Motor neuron (in vitro differentiated cells): ENCODE results near the gene MAP2K7. TPM values are rescaled to one million over a fixed set of nuclear protein-coding genes. Genes with fewer than 3 reads are reported as not detected.
"Not testable (repeated sequence)": the region's sequence is repeated elsewhere in the genome, so short reads cannot be mapped to it uniquely, and the experiment has no call there.

Source experiments
- ATAC-seq, 8 experiments: fragments of 200-7000 bp; cut with Tn5 transposase; replicated peaks in 6 of 8; 2 replicates each; pipeline ENCODE4 v1.8.0; 2021; ENCODE audit warnings: mild to moderate bottlenecking in 8 of 8, moderate library complexity in 8 of 8
- H3K27ac ChIP-seq, 2 donors: fragments of 250-450 bp; sonication (Bioruptor Pico); 2 replicates each; pipeline ENCODE4 v1.9.0; 2021; ENCODE audit warnings: antibody characterized with exemption in 2 of 2, mild to moderate bottlenecking in 2 of 2, moderate library complexity in 1 of 2
- H3K4me1 ChIP-seq, 2 donors: fragments of 250-450 bp; sonication (Bioruptor Pico); replicated peaks in 1 of 2; 2 replicates each; pipeline ENCODE4 v1.6.1; 2021; ENCODE audit warnings: antibody characterized with exemption in 2 of 2, mild to moderate bottlenecking in 2 of 2, moderate library complexity in 1 of 2
- H3K4me3 ChIP-seq, 5 donors: fragments of 250-450 bp; sonication (Bioruptor Pico); 2 replicates each; pipeline ENCODE4 v1.9.0; 2021; ENCODE audit warnings: antibody characterized with exemption in 5 of 5, mild to moderate bottlenecking in 5 of 5, moderate library complexity in 4 of 5
- WGBS, 10 experiments: fragments of 450-650 bp; shearing (Covaris generic); methylation state at CpG; one replicate each; pipeline ENCODE4 v1.0.0; 2022; 5-methylcytosine and 5-hydroxymethylcytosine counted together
- in situ Hi-C, 9 experiments: fragments of 400-800 bp; cut with MboI; loops; one replicate each; pipeline ENCODE4 v1.15.0; 2021; ENCODE audit warnings: low sequenced_read_pairs in 9 of 9, low pct_unique_long_range_greater_than_20kb in 2 of 9; ENCODE audit not compliant: unreplicated experiment in 9 of 9
- total RNA-seq, 8 experiments: library from RNA; unstranded; fragments of 300-600 nt; gene quantifications; 2 replicates each; pipeline versions ENCODE4 v1.2.3 to v1.2.4, GENCODE V29; 2022

The MAP2K7 gene
- 10 to 100 TPM; 10.3 to 28.2 (median 16.9) TPM for total RNA-seq

DNA sequence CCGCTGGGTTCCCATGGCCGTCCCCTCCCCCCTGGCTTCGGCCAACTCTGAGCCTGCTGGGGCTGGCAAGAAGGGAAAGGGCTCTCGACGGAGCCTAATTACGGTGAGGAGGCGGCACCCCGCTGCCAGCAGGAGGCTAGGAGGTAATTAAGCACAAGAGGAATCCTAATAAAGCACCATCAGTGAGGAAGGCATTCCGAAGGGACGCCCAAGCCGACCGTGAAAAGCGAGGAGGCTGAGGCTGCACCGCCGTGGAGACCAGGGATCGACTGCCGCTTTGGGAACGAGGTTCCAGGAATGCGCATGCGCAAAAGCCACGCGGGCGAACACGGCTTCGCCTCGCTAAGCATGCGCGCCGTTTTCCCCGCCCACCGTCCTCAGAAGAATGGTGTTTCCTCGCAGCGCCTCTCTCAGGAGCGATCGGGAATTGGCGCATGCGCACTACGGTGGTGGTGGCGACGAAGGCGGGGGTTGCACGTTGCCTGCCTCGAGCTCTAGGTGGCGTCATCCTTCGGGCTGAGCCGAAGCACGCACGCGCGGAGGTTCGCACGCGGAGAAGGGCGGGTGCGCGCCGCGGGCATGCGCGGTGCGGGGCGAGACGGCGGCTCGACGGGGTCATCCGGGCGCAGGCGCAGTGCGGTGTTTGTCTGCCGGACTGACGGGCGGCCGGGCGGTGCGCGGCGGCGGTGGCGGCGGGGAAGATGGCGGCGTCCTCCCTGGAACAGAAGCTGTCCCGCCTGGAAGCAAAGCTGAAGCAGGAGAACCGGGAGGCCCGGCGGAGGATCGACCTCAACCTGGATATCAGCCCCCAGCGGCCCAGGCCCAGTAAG lies at the start of gene MAP2K7:
Gene MAP2K7, plus strand, starts transcription at position 634 of the 830 bp plus-strand sequence. Its CDS starts 68 bp downstream, at position 702.
- ATAC-seq, result peak; percentile 76 to 87 (median 84)
- in situ Hi-C loops, result no loop called here
- Histone ChIP-seq H3K27ac (peak within 1 kb of the TSS; percentile 88 to 91), H3K4me1 (peaks cover 15% of the 10 kb centered on the region in 2 donors), H3K4me3 (peak within 1 kb of the TSS; percentile 79 to 92 (median 83))
- WGBS, 10 experiments, result 0 to 3% (median 0%) methylated on average over 3 to 14 of the region's 89 CpGs; no CpG with 5 or more reads in 4 of the 10 experiments

DNA sequence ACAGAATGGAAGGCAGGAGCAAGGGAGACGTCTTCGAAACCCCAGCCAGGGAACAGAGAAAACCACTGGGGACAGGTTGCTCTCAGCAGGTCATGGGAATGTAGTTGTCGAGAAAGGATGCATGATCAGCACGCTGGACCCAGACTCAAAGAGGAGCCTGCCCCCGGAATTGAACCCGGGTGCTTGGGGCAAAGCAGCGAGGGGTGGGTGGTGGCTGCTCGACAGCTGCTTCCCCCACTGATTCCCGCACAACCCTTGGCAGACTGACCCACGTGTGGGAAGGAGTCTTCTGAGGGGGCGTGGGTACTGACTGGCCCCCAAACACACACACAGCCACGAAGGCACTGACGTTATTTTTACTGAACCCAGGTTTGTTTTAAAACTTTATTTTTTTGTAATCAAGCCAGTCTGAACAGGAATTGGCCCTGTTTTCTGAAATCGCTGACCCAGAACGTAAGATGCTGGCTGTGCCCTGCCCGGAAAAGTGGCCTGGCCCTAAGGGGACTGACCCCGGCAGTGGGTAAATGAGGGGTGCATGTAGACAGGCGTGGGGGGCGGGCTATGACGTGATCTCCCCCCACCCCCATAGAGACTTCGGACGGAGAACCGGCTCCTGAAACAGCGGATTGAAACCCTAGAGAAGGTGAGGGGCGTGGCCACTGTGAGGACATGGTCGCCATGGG lies 48.1 kb upstream of the MAP2K7 start:
- no peak for ATAC-seq
- WGBS, 10 experiments, result 40 to 90% (median 63%) methylated on average over 1 to 10 of the region's 26 CpGs; no CpG with 5 or more reads in 1 of the 10 experiments
- H3K4me1 ChIP-seq, result peaks cover 27 to 29% of the 10 kb centered on the region in 2 donors
- H3K4me3 ChIP-seq, result no peak overlapping the region
- no peak overlapping the region for H3K27ac ChIP-seq
- in situ Hi-C loops, result no loop called here

DNA sequence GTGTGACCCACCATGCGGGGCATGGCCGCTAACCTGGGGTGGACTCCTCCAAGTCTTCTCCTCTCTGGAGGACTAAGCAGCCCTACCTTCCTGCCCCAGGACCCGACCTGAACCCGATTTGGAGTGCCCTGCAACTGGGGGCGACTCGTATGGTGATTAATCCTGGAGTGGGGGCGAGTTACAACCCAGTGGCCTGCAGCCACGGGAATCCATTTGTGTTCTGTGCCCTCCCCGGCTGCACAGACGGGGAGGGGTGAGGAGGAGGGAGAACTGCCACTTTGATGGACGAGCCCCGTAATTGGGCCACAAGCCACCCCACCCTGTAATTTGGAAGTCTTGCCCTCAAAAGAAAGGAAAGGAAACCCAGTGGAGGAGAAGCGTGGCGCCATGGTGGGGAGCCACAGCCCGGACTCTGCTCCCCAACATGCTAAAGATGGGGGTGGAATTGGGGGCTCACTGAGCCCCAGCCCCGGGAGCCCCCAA lies 47.5 kb upstream of the MAP2K7 start:
- H3K4me1 ChIP-seq, result peaks cover 31% of the 10 kb centered on the region in 2 donors
- in situ Hi-C loops, result no loop called here
- no peak overlapping the region for H3K4me3 ChIP-seq
- WGBS, 10 experiments, result 52 to 83% (median 60%) methylated on average over 2 to 13 of the region's 16 CpGs; no CpG with 5 or more reads in 7 of the 10 experiments
- ATAC-seq, result no peak
- H3K27ac ChIP-seq, result no peak overlapping the region

DNA sequence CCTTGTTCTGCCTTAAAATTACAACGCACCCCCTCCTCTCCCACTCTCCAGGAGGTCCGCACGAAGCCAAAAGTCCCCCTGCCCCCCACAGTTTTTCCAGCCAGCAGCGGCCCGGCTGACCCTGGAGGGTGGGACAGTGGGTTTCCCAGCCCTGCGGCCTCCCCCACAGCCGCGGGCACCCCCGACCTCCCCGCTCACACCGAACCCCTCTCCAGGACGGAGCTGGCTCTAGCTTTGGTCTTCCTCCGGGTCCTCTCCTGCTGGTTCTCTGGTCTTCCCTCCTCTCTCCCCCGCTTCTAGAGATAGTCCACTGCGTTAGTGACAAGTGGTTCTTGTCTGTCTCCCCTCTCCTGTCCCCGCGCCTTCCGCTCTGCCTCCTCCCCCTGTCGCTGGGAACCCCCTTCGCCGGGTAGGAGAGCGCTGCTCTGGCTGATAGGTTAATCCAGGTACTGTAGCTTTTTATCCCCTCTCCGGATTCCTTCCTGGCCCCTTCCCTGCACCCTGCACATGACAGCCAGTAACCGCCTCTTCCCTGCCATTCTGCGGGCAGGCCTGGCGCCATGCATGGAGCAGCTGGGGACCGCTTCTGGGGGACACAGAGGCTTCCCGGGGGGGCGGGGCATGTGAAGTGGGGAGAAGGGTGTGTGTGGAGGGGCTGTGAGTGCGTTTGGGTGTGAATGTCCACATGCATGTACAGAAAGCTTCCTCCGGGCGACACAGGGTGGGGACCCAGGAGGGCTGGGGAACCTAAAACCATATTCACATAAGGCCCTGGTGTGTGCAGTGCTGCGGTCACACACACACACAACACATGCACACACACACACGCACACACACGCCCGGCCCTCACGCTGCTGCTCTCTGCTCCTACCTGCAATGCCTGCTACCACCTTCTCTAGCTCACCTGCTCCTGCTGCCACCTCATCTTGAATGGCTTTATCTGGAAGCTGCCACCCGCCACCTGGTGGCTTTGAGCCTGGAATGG lies 46.7 kb upstream of the MAP2K7 start:
- 40 to 92% (median 89%) methylated on average over 1 to 5 of the region's 38 CpGs; no CpG with 5 or more reads in 7 of the 10 experiments for WGBS, 10 experiments
- Histone ChIP-seq H3K27ac (peak overlapping the region in 1 of 2 donors; percentile 68), H3K4me3 (no peak overlapping the region), H3K4me1 (peaks cover 38 to 40% of the 10 kb centered on the region in 2 donors)
- ATAC-seq, result no peak
- in situ Hi-C loops, result no loop called here

DNA sequence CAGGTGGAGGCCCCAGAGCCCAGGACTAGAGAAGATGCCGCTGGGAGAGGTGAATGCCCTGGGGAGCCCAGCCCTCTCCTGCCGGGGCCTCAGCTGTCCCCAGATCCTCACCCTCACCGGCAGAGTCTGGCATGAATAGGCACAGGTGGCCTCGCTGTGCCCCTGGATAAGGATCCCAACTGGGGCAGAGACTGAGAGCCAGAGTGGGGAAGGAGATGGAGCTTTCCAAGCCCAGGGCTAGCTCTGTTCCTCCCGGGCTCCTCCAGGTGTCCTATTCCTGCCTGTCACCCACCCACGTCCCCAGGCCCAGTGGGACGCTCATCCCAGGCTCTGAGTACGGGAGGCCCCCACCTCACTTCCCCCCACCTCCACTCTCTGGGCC lies 46.0 kb upstream of the MAP2K7 start:
- Histone ChIP-seq H3K4me1 (peaks cover 35 to 39% of the 10 kb centered on the region in 2 donors), H3K27ac (peak overlapping the region; percentile 32 to 68), H3K4me3 (peak overlapping the region in 1 of 5 donors; percentile 15)
- in situ Hi-C loops, result no loop called here
- 47 to 80% methylated on average over 1 to 2 of the region's 8 CpGs; no CpG with 5 or more reads in 8 of the 10 experiments for WGBS, 10 experiments
- ATAC-seq, result peak in 3 of 8 experiments; percentile 1 to 23 (median 21)

DNA sequence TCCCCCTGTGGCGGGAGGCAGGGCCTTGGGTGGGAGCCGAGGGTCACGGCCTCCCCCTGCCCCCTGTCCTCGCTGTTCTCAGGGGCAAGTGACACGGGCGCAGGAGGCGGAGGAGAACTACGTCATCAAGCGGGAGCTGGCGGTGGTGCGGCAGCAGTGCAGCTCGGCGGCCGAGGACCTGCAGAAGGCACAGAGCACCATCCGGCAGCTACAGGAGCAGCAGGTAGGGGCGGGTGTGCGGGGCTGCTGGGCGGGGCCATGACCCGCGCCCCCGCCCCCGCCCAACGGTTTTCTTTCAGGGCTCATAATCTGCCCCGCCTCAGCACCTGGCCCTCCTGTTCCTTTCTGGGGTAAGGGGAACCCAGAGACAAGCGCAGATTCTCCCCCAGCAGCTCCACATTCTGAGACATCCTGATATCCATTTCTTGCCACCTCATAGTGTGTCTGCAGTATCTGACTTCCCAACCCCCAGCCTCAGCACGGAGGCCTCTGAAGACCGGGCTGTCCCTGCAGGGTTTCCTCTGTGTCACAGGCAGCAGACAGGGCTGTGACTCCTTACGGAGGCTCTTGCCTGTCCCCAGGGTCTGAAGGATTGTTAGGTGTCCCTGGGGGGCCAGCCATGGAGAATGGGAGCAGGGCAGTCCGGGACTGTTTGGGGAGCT lies 45.4 kb upstream of the MAP2K7 start:
- Histone ChIP-seq H3K4me3 (peak overlapping the region in 1 of 5 donors; percentile 15), H3K27ac (peak overlapping the region; percentile 32 to 68), H3K4me1 (peaks cover 30 to 36% of the 10 kb centered on the region in 2 donors)
- peak in 5 of 8 experiments; percentile 44 to 63 (median 56) for ATAC-seq
- 0 to 80% (median 49%) methylated on average over 1 to 3 of the region's 29 CpGs; no CpG with 5 or more reads in 6 of the 10 experiments for WGBS, 10 experiments
- in situ Hi-C loops, result no loop called here

DNA sequence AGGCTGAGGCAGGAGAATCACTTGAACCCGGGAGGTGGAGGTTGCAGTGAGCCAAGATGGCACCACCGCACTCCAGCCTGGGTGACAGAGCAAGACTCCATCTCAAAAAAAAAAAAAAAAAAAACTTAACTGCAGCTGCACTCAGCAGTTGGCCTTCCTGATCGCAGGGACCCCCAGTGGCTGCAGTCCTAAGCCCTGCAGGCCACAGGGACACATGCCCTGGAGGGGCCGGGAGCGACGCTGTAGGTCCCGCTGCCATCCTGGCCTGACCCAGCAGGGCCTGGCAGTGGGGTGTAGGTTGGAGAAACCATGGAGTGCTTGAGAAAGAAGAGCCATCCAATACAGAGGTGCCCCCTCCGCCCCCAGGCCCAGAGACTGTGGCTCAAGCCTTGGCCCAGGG lies 44.6 kb upstream of the MAP2K7 start:
- ATAC-seq, H3K4me3 ChIP-seq, H3K27ac ChIP-seq, in situ Hi-C loops: not testable (repeated sequence)
- WGBS, 10 experiments, result 80 to 100% (median 84%) methylated on average over 1 to 7 of the region's 8 CpGs; no CpG with 5 or more reads in 7 of the 10 experiments
- H3K4me1 ChIP-seq, result peaks cover 24 to 33% of the 10 kb centered on the region in 2 donors

DNA sequence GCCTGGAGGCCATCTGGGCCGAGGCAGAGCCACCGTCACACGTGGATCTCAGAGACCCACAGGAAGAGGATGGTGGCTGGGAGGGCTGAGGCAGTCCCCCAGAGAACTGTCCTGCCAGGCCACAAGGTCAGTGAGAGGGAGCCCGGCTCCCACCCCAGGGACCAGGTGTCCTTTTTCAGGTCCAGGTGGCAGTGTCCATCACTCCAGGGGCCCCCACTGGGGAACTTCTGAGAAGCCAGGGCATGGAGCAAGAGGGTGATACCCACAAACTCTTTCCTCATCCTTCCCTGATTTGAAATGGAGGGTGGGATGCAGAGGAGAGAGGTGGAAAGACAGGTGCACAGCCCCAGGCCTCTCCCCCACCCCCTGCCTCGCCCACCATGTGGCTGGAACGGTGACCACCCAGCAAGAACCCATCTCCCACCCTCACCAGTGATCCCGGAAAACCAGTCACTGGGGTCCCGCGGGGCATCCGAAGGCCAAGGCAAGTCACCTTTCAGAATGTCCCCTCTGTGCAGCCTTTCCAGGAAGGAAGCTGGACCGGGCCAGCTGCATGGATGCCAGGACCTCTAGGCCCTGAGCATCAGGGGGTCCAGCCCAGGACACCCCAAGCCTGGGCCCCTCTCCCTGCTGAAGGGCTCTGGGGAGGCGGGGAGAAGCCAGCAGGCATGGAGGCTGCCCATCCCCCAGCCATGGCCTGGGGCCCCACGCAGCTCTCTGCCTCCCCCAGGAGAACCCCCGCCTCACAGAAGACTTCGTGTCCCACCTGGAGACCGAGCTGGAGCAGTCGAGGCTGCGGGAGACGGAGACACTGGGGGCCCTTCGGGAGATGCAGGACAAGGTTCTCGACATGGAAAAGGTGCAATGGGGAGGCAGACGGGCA lies 43.6 kb upstream of the MAP2K7 start:
- in situ Hi-C loops, result no loop called here

DNA sequence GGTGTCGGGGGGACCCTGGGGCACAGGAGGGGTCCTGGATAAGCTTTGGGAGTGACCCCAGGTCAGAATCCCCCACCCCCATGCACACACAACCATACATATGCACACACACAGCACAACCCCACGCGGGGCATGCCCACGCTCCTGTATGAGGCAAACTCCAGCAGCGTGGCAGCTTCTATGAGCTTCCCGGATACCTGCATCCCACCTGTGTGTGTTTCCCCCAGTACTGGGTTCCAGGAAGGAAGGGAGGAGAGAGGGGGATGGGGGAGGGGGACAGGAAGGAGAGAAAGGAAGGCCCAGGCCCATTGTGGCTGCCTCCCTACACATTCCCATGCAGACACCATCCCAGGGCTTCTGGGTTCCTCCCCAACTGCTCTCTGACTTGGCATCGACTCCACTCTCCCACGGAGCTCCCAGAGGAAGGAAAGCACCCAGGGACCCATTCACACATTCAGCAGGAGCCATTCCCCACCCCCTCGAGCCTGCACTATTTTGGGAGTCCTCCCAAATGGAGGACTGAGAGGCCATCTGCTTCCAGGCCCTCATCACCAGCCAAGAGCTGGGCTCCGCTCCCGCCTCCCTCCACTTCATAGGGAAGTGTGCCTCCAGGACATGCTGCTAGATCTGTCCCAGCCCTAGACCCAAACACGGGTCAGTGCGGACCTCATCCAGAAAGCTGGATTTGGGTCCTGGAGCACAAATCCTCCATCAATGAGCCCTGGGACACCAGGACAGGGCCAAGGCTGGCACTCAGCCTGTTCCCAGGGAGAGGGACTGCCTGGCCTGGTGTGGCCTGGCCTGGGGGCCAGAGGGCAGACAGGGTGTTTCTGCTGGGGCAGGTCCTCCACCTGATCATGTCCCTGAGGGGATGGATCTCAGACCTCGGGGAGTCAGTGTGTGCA lies 42.7 kb upstream of the MAP2K7 start:
- Histone ChIP-seq H3K27ac (no peak overlapping the region), H3K4me3 (no peak overlapping the region), H3K4me1 (peaks cover 24 to 33% of the 10 kb centered on the region in 2 donors)
- in situ Hi-C loops, result no loop called here
- WGBS, 10 experiments, result 73 to 100% (median 90%) methylated on average over 2 to 7 of the region's 14 CpGs; no CpG with 5 or more reads in 5 of the 10 experiments
- ATAC-seq, result no peak

More for the DNA sequence above, 43.6 kb upstream of the MAP2K7 start:
- Histone ChIP-seq H3K4me3 (no peak overlapping the region), H3K4me1 (peaks cover 24 to 33% of the 10 kb centered on the region in 2 donors), H3K27ac (no peak overlapping the region)
- WGBS, 10 experiments, result 61 to 80% (median 68%) methylated on average over 2 to 4 of the region's 22 CpGs; no CpG with 5 or more reads in 7 of the 10 experiments
- ATAC-seq, result no peak

DNA sequence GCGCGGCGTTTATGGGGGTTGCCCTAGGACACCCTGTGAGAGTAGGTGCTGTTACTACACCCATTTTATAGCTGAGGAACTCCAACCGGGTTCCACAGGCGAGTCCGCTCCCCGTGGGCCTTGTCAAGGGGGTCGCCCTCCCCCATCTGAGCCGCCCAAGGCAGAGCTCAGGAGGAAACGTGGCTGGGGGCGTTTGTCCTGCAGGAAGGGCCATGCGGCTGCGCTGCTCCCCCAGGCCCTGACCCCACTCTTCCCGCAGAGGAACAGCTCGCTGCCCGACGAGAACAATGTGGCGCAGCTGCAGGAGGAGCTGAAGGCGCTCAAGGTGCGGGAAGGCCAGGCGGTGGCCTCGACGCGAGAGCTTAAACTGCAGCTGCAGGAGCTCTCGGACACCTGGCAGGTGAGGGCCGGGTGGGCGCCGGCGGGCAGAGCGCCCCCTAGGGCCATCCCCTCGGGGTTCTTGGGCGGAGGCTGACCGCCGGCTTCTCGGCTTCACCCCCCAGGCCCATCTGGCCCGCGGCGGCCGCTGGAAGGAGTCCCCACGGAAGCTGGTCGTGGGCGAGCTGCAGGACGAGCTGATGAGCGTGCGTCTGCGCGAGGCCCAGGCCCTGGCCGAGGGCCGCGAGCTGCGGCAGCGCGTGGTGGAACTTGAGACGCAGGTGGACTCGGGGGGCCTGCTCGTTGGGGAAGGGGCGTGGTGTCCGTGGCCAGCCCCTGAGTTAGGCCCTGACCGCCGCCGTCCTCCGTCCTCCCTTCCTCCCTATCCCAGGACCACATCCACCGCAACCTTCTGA lies 41.9 kb upstream of the MAP2K7 start:
- H3K4me1 ChIP-seq, result peaks cover 24 to 33% of the 10 kb centered on the region in 2 donors
- in situ Hi-C loops, result no loop called here
- peak overlapping the region; percentile 21 to 73 for H3K27ac ChIP-seq
- WGBS, 10 experiments, result 27 to 100% (median 59%) methylated on average over 2 to 15 of the region's 63 CpGs; no CpG with 5 or more reads in 4 of the 10 experiments
- peak overlapping the region; percentile 9 to 37 (median 24) for H3K4me3 ChIP-seq
- ATAC-seq, result peak in 1 of 8 experiments; percentile 46
